Measurements from ENCODE around the gene GDPGP1.
A peak's percentile ranks its signal among the peaks of the same experiment; 100 is the strongest.
"Not testable (repeated sequence)": the region's sequence is repeated elsewhere in the genome, so short reads cannot be mapped to it uniquely, and the experiment has no call there.

Gene GDPGP1

GRCh38 chr15:90264671-90265070, 30.7 kb downstream of the GDPGP1 start:
- DNase-seq, result peak; percentile 34

GRCh38 chr15:90265271-90266060, 31.5 kb downstream of the GDPGP1 start, which contains the start of gene NGRN:
TSS of gene NGRN (plus strand) at chr15:90265672. CDS start at chr15:90265713, 41 bp downstream.
- DNase-seq, result peak; percentile 90

GRCh38 chr15:90266061-90266431, 32.0 kb downstream of the GDPGP1 start:
- peak; percentile 46 for DNase-seq

GRCh38 chr15:90266485-90266884, 32.5 kb downstream of the GDPGP1 start:
- peak; percentile 14 for DNase-seq

GRCh38 chr15:90268415-90268814, 34.4 kb downstream of the GDPGP1 start:
- DNase-seq, result no peak

GRCh38 chr15:90270502-90271150, 36.6 kb downstream of the GDPGP1 start:
- no peak for DNase-seq

GRCh38 chr15:90271459-90272166, 37.6 kb downstream of the GDPGP1 start:
- no peak for DNase-seq

GRCh38 chr15:90278467-90278866, 44.5 kb downstream of the GDPGP1 start:
- not testable (repeated sequence) for DNase-seq

- DNase-seq, result not testable (repeated sequence)
Observed at GRCh38 chr15:90280743-90281142, 46.7 kb downstream of the GDPGP1 start.

GRCh38 chr15:90281637-90282036, 47.6 kb downstream of the GDPGP1 start:
- not testable (repeated sequence) for DNase-seq

- DNase-seq, result peak; percentile 54
Observed at GRCh38 chr15:90286678-90287077, 52.7 kb downstream of the GDPGP1 start.

GRCh38 chr15:90287101-90287500, 53.1 kb downstream of the GDPGP1 start:
- DNase-seq, result no peak

GRCh38 chr15:90287946-90288345, 53.9 kb downstream of the GDPGP1 start:
- DNase-seq, result no peak

GRCh38 chr15:90291679-90292356, 57.8 kb downstream of the GDPGP1 start:
- no peak for DNase-seq

- peak; percentile 65 for DNase-seq
Observed at GRCh38 chr15:90293040-90293810, 59.2 kb downstream of the GDPGP1 start.

- no peak for DNase-seq
Observed at GRCh38 chr15:90294159-90294558, 60.1 kb downstream of the GDPGP1 start.

GRCh38 chr15:90294601-90295269, 60.7 kb downstream of the GDPGP1 start:
- DNase-seq, result no peak

- no peak for DNase-seq
Observed at GRCh38 chr15:90295270-90295648, 61.2 kb downstream of the GDPGP1 start.

All from CD4-positive, alpha-beta T cell treated with Interleukin-4 for 4 hours (primary cell).